Astrocyte (in vitro differentiated cells and primary cell): ENCODE measurements around the gene PRIMA1. TPM values are rescaled to one million over a fixed set of nuclear protein-coding genes. Genes with fewer than 3 reads are reported as not detected.

Source experiments
- DNase-seq: peaks from one replicate; pipeline ENCODE4 v3.0.0-alpha.2; 2010; ENCODE audit warnings: low read depth
- FAIRE-seq: peaks from 2 replicates; lab custom pipeline; 2011; peaks lifted over from hg19 to GRCh38; lab: Jason Lieb, UNC
- H2AFZ ChIP-seq: 2 replicates; pipeline ENCODE4 v1.6.0; 2012; ENCODE audit warnings: low read depth, low read length, inconsistent platforms
- H3K27ac ChIP-seq: 2 replicates; pipeline ENCODE4 v1.5.1; 2011; ENCODE audit warnings: low read depth, low read length, inconsistent platforms
- H3K27me3 ChIP-seq: 2 replicates; pipeline ENCODE4 v1.6.0; 2011; ENCODE audit warnings: low read length, inconsistent platforms; ENCODE audit not compliant: insufficient read depth
- H3K36me3 ChIP-seq: 2 replicates; pipeline ENCODE4 v1.5.1; 2011; ENCODE audit warnings: low read length, inconsistent platforms; ENCODE audit not compliant: insufficient read depth
- H3K4me1 ChIP-seq: 2 replicates; pipeline ENCODE4 v1.5.1; 2011; ENCODE audit warnings: low read length, inconsistent platforms; ENCODE audit not compliant: insufficient read depth
- H3K4me2 ChIP-seq: 2 replicates; pipeline ENCODE4 v1.6.0; 2012; ENCODE audit warnings: low read length, inconsistent platforms
- H3K4me3 ChIP-seq: 2 replicates; pipeline ENCODE4 v1.5.1; 2011; ENCODE audit warnings: low read depth, mild to moderate bottlenecking, low read length, inconsistent platforms; ENCODE audit not compliant: insufficient read depth
- H3K79me2 ChIP-seq: 2 replicates; pipeline ENCODE4 v1.6.0; 2012; ENCODE audit warnings: mild to moderate bottlenecking, low read length, inconsistent platforms; ENCODE audit not compliant: insufficient read depth
- H3K9ac ChIP-seq: 2 replicates; pipeline ENCODE4 v1.6.0; 2012; ENCODE audit warnings: mild to moderate bottlenecking, low read length, inconsistent platforms
- H3K9me3 ChIP-seq: 2 replicates; pipeline ENCODE4 v1.5.1; 2012; ENCODE audit warnings: low read depth, mild to moderate bottlenecking, low read length, inconsistent platforms; ENCODE audit not compliant: insufficient read depth
- H4K20me1 ChIP-seq: 2 replicates; pipeline ENCODE4 v1.6.0; 2012; ENCODE audit warnings: low read length, inconsistent platforms; ENCODE audit not compliant: insufficient read depth
- H3K27ac Mint-ChIP-seq: one replicate; pipeline ENCODE4 v1.8.0; 2021; ENCODE audit warnings: mild to moderate bottlenecking, mixed read lengths; ENCODE audit not compliant: unreplicated experiment
- H3K27me3 Mint-ChIP-seq: one replicate; pipeline ENCODE4 v1.8.0; 2021; ENCODE audit warnings: low read depth, mixed read lengths; ENCODE audit not compliant: unreplicated experiment
- H3K36me3 Mint-ChIP-seq: one replicate; pipeline ENCODE4 v1.8.0; 2021; ENCODE audit warnings: low read depth, mixed read lengths; ENCODE audit not compliant: unreplicated experiment
- H3K4me1 Mint-ChIP-seq: one replicate; pipeline ENCODE4 v1.8.0; 2021; ENCODE audit warnings: low read depth, mixed read lengths; ENCODE audit not compliant: unreplicated experiment
- H3K4me3 Mint-ChIP-seq: one replicate; pipeline ENCODE4 v1.8.0; 2021; ENCODE audit warnings: mild to moderate bottlenecking, moderate library complexity, mixed read lengths; ENCODE audit not compliant: unreplicated experiment
- H3K9me3 Mint-ChIP-seq: one replicate; pipeline ENCODE4 v1.8.0; 2021; ENCODE audit warnings: mild to moderate bottlenecking, mixed read lengths; ENCODE audit not compliant: unreplicated experiment
- CTCF ChIP-seq: IDR thresholded peaks from 2 replicates; pipeline ENCODE4 v1.5.1; 2011; ENCODE audit warnings: low read depth, mild to moderate bottlenecking, inconsistent platforms, low read length, moderate library complexity; ENCODE audit not compliant: insufficient read depth
- EZH2 ChIP-seq: IDR thresholded peaks from 2 replicates; pipeline ENCODE4 v1.6.1; 2012; ENCODE audit warnings: mild to moderate bottlenecking, low read length, inconsistent platforms; ENCODE audit not compliant: insufficient read depth
- total RNA-seq: library from RNA; stranded (reverse); gene quantifications from 2 replicates; pipeline ENCODE4 v1.2.1, GENCODE V29; 2021

PRIMA1 gene
- total RNA-seq, 1 donor from 2014 or later, result not detected

- DNase-seq (no peak), FAIRE-seq (no peak)
- Histone ChIP-seq H4K20me1 (no peaks in the 10 kb centered on the region), H3K9me3 (no peaks in the 10 kb centered on the region), H3K4me2 (no peak overlapping the region), H3K27ac (no peak overlapping the region), H3K27me3 (no peaks in the 10 kb centered on the region), H2AFZ (no peak overlapping the region), H3K36me3 (no peaks in the 10 kb centered on the region), H3K9ac (no peak overlapping the region), H3K79me2 (no peaks in the 10 kb centered on the region), H3K4me3 (no peak overlapping the region), H3K4me1 (no peaks in the 10 kb centered on the region)
- peaks cover 2% of the 10 kb centered on the region for H3K9me3 Mint-ChIP-seq
- no peak overlapping the region for H3K4me3 Mint-ChIP-seq
- no peak overlapping the region for H3K27ac Mint-ChIP-seq
- peaks cover 4% of the 10 kb centered on the region for H3K4me1 Mint-ChIP-seq
- no peaks in the 10 kb centered on the region for H3K36me3 Mint-ChIP-seq
- H3K27me3 Mint-ChIP-seq, result peaks cover 26% of the 10 kb centered on the region
- TF ChIP-seq CTCF (no peak), EZH2 (no peak)
These were observed 71.3 kb downstream of the PRIMA1 start for GRCh38 chr14:93716746-93717667.

GRCh38 chr14:93716002-93716745 is 72.1 kb downstream of the PRIMA1 start:
- Histone ChIP-seq H3K79me2 (no peaks in the 10 kb centered on the region), H3K9ac (no peak overlapping the region), H3K9me3 (no peaks in the 10 kb centered on the region), H4K20me1 (no peaks in the 10 kb centered on the region), H2AFZ (no peak overlapping the region), H3K4me3 (no peak overlapping the region), H3K4me2 (no peak overlapping the region), H3K4me1 (no peaks in the 10 kb centered on the region), H3K27ac (no peak overlapping the region), H3K27me3 (no peaks in the 10 kb centered on the region), H3K36me3 (no peaks in the 10 kb centered on the region)
- TF ChIP-seq CTCF (no peak), EZH2 (no peak)
- Mint-ChIP-seq H3K36me3 (no peaks in the 10 kb centered on the region), H3K4me3 (no peak overlapping the region), H3K27me3 (peaks cover 27% of the 10 kb centered on the region), H3K9me3 (no peaks in the 10 kb centered on the region), H3K27ac (no peak overlapping the region), H3K4me1 (peaks cover 4% of the 10 kb centered on the region)
- DNase-seq, result no peak
- no peak for FAIRE-seq
